ENCODE data around the gene MEF2C.

MEF2C gene

DNA sequence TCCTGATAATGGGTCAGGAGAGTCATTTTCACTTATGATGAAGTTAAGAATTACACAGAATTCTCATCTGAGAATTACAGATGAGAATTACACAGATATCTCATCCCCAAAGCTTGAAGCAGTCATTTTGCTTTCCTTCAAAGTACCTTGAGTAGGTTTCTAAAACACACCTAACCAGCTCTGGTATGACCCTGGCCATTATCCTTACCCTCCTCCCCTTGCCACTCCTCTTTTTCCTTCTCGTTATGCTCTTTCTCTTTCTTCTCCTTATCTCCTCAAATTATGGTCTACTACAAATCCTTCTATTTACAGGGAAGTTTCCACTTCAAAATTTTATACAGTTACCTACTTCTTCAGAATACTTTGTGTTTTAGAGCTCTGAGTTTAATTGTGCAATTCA is 44.5 kb downstream of the MEF2C start:
- DNase-seq (ENCODE audit: low read depth) = no peak
- TF ChIP-seq, protein P1, sequence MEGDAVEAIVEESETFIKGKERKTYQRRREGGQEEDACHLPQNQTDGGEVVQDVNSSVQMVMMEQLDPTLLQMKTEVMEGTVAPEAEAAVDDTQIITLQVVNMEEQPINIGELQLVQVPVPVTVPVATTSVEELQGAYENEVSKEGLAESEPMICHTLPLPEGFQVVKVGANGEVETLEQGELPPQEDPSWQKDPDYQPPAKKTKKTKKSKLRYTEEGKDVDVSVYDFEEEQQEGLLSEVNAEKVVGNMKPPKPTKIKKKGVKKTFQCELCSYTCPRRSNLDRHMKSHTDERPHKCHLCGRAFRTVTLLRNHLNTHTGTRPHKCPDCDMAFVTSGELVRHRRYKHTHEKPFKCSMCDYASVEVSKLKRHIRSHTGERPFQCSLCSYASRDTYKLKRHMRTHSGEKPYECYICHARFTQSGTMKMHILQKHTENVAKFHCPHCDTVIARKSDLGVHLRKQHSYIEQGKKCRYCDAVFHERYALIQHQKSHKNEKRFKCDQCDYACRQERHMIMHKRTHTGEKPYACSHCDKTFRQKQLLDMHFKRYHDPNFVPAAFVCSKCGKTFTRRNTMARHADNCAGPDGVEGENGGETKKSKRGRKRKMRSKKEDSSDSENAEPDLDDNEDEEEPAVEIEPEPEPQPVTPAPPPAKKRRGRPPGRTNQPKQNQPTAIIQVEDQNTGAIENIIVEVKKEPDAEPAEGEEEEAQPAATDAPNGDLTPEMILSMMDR (conservative IDR thresholded peaks at IDR 0.05; ENCODE audit: low read depth, low read length) = no peak
- no peak overlapping the region for H3K4me3 ChIP-seq (ENCODE audit: low read depth, low read length)

DNA sequence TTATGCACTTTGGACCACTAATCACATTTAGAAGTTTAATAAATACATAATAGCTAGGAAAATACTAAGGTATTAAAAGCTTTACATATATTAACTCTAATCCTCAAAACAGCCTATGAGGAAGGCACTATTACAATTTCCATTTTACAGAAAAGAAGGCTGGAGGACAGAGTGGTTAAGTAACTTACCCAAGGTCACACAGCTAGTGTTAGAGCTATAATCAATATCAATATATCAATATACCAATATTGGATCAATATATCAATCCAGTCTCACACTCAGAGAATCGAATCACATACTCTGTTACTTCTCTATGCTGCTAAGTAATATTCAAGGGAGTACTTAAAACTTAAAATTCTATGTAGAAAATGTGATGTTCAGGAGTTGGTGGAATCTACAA is 45.2 kb downstream of the MEF2C start:
- TF ChIP-seq, protein P1 (conservative IDR thresholded peaks at IDR 0.05; ENCODE audit: low read depth, low read length) = no peak
- no peak for DNase-seq (ENCODE audit: low read depth)
- no peak overlapping the region for H3K4me3 ChIP-seq (ENCODE audit: low read depth, low read length)

DNA sequence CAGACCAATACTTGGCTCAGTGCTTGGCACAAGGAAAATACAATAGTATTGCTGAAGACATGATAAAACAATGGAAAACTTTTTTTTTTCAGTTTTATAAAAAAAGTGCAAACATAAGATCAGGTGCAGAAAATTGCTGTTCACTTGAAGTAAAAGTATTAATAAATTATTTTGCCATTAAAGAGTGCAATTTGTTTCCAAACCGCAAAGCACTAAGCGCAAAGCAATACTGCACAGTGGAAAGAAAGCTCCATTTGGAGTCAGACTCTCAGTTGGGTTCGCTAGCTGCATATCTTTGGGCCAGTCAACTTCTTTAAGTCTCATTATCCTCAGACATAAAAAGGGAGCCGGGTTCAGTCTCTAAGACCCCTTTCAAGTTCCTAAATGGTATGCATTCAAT is 45.8 kb downstream of the MEF2C start:
- no peak for DNase-seq (ENCODE audit: low read depth)
- no peak overlapping the region for H3K4me3 ChIP-seq (ENCODE audit: low read depth, low read length)
- TF ChIP-seq, protein P1 (conservative IDR thresholded peaks at IDR 0.05; ENCODE audit: low read depth, low read length) = no peak

DNA sequence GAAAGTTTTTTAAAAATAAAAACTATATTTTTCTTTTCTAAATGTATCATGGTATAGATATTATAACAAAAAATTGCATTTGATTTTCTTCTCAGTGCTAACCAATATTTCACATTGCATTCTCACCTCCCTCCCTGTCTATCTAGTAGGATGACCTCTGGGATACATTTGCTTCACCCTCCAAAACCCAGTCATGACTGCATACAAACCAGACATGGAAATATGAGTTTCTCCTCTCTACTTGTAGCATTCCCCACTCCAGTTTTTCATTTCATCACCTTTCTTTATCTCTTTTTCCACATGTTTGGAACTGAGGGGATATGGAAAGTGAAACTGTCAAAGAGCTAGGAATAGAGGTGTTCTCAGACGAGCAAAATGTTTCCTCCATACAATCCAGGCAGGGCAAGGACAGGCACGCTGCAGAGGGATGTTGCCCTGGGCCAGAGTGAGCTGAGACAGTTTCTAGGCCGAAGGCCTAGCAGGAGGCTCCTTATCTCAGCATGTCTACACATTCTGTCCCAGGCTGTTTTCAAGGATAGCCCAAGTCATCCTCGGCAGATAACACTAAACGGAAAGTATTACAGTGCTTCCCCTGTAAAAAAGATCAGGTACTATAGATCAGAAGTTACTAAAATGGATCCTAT is 46.7 kb downstream of the MEF2C start:
- TF ChIP-seq, protein P1 (conservative IDR thresholded peaks at IDR 0.05; ENCODE audit: low read depth, low read length) = no peak
- peak; percentile 54 for DNase-seq (ENCODE audit: low read depth)

DNA sequence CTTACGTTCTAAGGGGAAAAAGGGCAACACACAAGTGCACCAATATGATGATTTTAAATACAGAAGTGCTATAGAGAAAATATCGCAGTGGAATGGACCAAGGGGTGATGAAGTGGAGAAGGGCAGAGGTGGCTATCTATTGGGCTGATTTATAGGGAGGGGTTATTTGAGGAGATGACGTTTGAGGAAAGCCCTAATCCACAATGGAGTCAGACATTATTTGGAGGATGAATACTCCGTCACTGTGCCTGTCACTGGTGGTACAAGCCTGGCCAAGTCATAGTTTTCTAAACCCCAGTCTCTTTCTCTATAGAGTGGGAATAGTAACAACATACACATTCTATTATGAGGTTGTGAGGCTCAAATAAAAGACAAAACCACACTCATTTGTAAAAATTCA is 48.5 kb downstream of the MEF2C start:
- TF ChIP-seq, protein P1 (conservative IDR thresholded peaks at IDR 0.05; ENCODE audit: low read depth, low read length) = no peak
- H3K4me3 ChIP-seq (ENCODE audit: low read depth, low read length) = no peak overlapping the region

More for the DNA sequence above, 46.7 kb downstream of the MEF2C start:
- no peak overlapping the region for H3K4me3 ChIP-seq (ENCODE audit: low read depth, low read length)

DNA sequence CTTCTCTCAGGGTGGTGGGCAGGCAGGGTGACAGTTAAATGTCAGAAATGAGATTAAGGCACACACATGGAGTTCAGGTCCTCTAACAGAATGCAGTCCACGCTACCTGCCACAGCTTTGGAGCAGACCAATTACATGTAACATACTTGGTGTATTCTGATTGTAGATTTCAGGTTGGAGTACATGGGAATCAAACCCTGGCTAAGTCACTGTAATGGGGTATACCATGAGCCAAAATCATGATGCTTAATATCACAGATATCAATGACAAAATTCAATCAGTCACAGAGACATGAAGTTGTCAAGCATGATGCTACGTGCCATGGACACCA is 48.9 kb downstream of the MEF2C start:
- TF ChIP-seq, protein P1 (conservative IDR thresholded peaks at IDR 0.05; ENCODE audit: low read depth, low read length) = no peak
- no peak overlapping the region for H3K4me3 ChIP-seq (ENCODE audit: low read depth, low read length)

More for the DNA sequence above, 48.5 kb downstream of the MEF2C start:
- DNase-seq (ENCODE audit: low read depth) = no peak

DNA sequence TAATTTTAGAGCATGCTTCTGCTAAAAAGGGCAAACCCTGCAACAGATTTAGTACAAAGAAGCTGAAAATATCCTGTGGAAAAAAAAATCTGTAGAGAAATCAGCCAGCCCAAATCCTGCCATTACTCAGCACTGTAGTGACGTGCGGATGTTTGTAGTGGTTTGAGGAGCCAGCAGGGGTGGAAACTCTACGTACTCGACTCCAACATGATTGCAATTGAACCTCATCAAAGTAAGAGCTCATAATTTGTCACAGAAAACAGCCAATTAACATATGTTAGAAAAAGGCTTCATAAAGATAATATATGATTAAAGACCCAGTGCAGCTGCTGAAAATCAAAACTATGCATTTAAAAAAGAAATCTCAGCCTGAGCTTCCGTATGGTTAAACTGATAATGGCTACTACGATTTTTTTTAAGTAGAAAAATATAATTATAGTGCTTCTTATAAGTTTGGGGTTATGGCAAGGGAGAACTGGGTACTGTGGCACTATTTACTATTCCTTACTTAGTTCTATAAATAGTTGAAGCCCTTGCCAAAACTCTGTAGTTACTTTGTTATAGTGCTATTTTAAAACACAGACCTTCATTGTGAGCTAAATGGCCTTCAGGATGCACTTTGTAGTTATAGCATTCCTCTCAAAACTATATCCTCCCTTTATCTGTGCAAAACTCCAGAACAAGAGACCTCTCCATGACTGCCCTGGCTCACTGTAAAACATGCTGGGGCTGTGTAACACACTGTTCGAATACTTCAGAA is 49.4 kb downstream of the MEF2C start:
- DNase-seq (ENCODE audit: low read depth) = peak; percentile 89

More for the DNA sequence above, 48.9 kb downstream of the MEF2C start:
- no peak for DNase-seq (ENCODE audit: low read depth)

More for the DNA sequence above, 49.4 kb downstream of the MEF2C start:
- H3K4me3 ChIP-seq (ENCODE audit: low read depth, low read length) = peak overlapping the region; percentile 9
- TF ChIP-seq, protein P1 (conservative IDR thresholded peaks at IDR 0.05; ENCODE audit: low read depth, low read length) = no peak
